Measurements from ENCODE around the gene ARMH3.
A peak's percentile ranks its signal among the peaks of the same experiment; 100 is the strongest.

ARMH3 gene

GRCh38 chr10:101857802-101858476 lies 198.0 kb downstream of the ARMH3 start:
- DNase-seq (ENCODE audit: low read depth): no peak

DNA sequence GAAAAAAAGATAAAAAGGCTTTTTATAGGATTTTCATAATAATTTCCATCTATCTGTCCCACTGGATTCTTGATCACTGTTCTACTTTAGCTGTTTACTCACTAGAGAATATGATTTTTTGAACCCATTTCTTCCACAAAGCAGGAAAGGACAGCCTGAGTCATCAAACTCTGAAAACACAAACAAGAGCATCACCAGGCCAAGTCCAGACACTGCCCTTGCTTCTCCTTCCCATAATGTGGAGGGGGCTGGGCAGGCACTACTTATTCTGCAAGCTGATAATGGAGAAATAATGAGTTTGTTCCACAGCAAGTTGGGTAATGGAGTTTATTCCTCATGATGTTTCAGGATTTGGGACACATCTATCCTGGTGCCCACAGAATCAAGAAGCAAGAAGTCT lies 199.3 kb downstream of the ARMH3 start:
- DNase-seq (ENCODE audit: low read depth): no peak

DNA sequence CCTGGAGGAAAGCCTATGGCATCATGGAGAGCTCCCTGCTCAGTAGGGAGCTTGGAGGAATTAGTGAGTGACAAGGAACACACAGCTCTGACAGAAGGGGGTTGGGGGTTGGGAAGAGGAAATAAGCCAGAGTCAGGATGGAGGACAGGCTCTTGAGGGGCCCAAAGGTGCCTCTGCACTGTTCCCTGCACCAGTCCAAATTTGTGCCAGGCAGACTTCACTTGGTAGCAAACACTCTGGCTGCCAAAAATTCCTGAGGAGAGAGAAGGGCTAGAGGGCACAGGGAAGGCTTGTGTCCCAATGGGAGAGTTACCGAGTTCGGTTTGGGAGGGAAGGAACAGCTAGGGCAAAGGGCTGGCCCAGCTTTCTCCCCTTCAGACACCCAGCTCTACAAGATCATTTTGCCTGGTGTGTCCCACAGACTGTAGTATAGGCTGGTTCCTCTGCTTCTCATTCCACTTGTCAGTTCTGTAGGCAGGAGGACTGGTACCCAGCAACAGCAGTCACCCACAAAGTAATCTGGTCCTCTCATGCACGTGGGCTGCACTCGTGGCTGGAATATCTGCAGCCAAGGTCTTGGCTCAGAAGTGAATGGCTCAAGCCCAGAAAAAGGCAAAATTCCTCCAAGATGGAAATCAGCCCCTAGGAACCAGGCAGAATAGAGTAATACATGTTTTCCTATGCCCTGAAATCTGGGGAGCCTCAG lies 204.4 kb downstream of the ARMH3 start:
- no peak for DNase-seq (ENCODE audit: low read depth)

GRCh38 chr10:101850749-101851148 lies 205.2 kb downstream of the ARMH3 start:
- no peak for DNase-seq (ENCODE audit: low read depth)

GRCh38 chr10:101848894-101849351 lies 207.1 kb downstream of the ARMH3 start:
- DNase-seq (ENCODE audit: low read depth): no peak

GRCh38 chr10:101848408-101848807 lies 207.6 kb downstream of the ARMH3 start:
- no peak for DNase-seq (ENCODE audit: low read depth)

DNA sequence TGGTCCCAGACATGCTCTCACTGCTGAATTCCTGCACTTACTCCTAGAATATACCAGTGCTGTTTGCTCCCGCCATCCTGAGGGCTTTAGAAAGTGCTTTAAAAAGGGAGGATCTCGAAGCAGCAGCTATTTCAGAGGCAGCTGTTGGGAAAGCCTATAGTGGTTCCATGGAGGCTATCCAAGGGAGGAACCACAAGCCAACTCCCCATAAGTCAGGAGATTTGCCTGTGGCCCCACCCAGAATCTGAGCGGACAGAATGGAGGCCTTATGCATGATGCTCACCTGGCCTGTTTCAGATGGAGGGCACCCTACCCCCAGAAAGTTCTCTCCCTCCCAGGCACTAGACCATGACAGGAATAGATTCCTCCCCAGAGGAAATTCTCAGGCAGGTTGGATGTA lies 210.1 kb downstream of the ARMH3 start:
- no peak for DNase-seq (ENCODE audit: low read depth)

- no peak for DNase-seq (ENCODE audit: low read depth)
Measured at GRCh38 chr10:101843032-101844021, 212.6 kb downstream of the ARMH3 start, which contains the start of gene KCNIP2. Gene KCNIP2, minus strand, starts transcription at chr10:101843800. Its CDS starts 232 bp downstream, at chr10:101843568.

DNA sequence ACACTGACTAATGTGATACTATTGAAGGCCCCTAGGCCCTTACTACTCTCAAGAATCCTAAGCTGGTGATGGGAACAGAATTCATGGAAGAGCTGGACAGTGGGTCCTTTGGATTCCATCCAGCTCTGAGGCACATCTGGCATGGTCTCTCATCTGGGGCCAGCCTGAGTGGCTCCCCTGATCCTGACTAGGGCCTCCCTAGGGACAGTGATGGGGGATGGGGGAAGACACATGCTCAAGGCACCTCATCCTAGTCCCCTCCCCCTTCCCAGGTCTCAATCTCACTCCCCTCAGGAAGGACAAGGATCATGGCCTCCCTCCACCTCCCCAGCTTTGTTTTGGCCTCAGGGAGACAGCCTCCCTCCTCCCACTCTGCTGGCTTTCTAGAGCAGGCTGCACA lies 214.1 kb downstream of the ARMH3 start:
- no peak for DNase-seq (ENCODE audit: low read depth)

DNA sequence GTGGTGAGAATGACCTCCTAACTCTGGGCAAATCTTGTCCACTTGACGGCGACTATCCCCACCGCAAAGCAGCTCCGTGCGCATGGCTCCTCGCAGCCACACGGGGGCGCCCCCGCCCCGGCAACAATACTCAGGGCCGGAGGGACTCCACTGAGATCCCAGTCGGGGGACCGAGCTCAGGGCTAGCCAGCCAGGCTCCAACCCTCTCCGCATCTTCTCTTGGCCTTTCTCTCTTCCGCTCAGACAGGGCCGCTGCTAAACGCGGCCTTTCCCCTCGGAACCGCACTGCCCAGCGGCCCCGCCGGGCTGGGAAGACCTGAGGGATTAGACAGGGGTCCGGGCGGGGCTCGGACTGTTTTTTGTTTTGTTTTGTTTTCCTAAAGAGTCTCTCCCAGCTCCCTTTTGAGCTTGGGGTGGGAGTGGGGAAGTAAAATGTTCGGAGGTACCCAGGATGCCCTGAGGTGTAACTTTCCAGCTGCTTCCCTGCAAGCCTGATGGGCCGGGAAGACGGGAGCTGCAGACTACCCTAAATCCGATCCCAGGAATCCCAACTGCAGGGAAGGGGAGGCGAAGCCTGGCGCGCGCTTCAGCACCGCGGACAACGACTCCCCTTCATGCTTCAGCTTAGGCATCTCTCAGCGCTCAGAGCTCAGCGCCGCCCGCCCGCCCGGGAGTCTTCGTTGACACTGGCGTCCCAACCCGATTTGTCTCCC lies 215.1 kb downstream of the ARMH3 start:
- DNase-seq (ENCODE audit: low read depth): peak; percentile 56

DNA sequence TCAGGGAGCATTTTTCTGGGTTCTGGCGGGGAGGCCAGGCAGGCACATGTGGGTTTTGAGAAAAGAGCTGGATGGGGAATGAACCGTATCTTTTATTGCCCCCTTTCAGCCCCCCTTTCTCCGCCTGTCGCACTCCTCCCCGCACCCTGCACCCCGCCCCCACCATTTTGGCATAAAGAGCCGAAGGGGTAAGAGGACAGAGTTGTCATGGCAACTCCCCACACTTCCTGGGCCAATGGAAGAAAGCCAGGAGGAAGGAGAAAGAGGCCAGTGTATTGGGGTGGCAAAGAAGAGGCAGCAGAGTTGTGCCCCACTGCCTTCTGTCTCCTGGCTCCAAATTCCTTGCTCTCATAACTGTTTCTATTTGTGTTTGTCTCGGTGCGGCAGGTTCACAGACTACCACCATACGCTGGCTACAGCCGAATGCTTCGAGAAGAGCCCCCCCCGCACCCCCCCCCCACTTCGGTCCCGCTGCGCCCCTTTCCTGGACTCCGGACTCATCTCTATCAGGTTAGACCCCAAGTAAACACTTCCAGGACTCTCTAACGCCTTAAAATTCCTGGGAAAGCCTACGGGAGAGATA lies 215.8 kb downstream of the ARMH3 start:
- no peak for DNase-seq (ENCODE audit: low read depth)

GRCh38 chr10:101839416-101840063 lies 216.4 kb downstream of the ARMH3 start:
- DNase-seq (ENCODE audit: low read depth): no peak

- DNase-seq (ENCODE audit: low read depth): no peak
Measured at GRCh38 chr10:101839002-101839401, 217.0 kb downstream of the ARMH3 start.

- DNase-seq (ENCODE audit: low read depth): no peak
Measured at GRCh38 chr10:101838416-101838970, 217.5 kb downstream of the ARMH3 start.

DNA sequence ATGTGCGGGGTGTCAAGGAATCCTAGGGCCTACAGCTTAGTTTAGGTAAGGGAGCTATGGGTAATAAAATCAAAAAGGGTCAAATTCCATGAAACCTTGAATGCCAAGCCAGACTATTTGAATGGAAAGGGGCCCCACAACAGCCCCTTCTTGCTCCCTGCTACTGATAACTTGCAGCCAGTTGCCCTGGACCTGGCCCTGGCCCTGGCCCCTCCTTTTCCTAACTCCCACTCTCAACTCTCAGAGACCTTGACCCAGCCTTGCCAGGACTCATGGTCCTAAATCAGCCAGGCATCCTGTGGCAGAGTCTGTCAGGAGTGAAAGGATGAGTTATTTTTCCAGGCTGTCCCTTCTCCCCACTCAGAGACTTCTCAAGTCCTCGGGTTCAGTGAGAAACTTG lies 218.2 kb downstream of the ARMH3 start:
- DNase-seq (ENCODE audit: low read depth): no peak

GRCh38 chr10:101835362-101835761 lies 220.6 kb downstream of the ARMH3 start:
- no peak for DNase-seq (ENCODE audit: low read depth)

- DNase-seq (ENCODE audit: low read depth): no peak
Measured at GRCh38 chr10:101834341-101834740, 221.6 kb downstream of the ARMH3 start.

DNA sequence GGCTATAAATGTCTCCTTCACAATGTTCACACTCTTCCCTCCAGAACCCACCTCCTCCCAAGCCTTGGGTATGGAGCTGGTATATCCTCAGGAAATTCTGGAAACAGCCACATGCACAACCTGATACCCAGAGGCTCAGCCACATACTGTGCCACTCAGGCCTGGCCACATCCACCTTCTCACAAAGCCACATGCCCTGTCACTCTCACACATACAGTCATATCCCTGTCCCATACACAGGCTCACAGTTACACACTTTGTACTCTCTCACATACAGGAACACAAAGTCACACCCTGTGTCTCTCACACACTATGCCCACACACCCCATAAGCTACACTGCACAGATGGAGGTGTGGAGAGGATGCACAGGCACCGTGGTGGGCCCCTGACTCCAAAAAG lies 222.5 kb downstream of the ARMH3 start:
- no peak for DNase-seq (ENCODE audit: low read depth)

GRCh38 chr10:101832325-101832771 lies 223.6 kb downstream of the ARMH3 start:
- DNase-seq (ENCODE audit: low read depth): no peak

DNA sequence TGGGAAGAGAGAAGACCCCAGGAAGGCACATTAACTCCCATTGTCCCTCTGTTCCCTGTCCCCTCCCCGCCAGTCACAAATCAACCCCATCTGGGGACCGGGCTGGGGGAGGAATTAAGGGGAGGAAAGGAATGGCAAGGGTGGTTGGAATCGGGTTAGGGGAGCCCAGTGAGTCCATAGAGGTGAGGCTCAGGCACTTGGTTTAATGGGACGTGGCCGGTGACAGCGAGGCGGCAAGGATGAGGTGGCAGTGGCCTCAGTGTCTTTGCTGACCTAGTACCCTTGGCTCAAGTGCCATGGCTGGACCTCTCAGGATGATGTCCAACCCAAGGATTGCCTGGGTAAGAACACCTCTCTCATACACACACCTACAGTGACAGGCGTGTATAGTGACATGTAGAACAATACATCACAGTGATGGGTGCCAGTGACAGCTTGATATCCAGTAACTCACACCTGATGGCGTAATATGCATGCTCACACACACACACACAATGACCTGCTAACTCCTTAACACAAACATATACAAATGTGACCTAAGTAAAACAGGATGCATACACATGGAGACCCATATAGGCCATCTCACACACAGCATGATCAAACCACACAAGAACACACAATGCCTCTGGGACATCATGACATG lies 224.7 kb downstream of the ARMH3 start:
- no peak for DNase-seq (ENCODE audit: low read depth)
